HG03520 (cell line): ENCODE data around the gene SUZ12.
"Not testable (repeated sequence)": the region's sequence is repeated elsewhere in the genome, so short reads cannot be mapped to it uniquely, and the experiment has no call there.

Source experiments
- ATAC-seq: cut with Tn5 transposase; IDR thresholded peaks from one replicate; pipeline ENCODE4 v1.9.1; 2021; ENCODE audit warnings: mild to moderate bottlenecking, moderate library complexity; ENCODE audit not compliant: unreplicated experiment

SUZ12 gene

DNA sequence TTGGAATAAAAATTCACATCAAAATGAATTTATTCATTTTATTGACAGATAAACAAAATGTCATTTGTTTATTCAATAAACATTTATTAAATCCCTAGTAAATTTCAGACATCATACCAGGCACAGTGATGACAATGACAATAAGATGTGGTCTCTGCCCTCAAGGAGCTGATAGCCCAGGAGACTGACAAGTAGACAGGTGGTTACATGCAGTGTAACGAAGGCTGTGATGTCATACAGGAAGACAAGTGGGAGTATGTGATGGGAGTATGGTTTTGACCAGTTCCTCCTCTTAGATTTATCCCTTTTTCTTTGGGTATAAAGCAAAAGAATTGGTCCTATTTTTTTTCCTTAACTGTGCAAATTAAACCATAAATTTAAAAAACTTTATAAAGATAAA is 97.0 kb downstream of the SUZ12 start:
- not testable (repeated sequence) for ATAC-seq

DNA sequence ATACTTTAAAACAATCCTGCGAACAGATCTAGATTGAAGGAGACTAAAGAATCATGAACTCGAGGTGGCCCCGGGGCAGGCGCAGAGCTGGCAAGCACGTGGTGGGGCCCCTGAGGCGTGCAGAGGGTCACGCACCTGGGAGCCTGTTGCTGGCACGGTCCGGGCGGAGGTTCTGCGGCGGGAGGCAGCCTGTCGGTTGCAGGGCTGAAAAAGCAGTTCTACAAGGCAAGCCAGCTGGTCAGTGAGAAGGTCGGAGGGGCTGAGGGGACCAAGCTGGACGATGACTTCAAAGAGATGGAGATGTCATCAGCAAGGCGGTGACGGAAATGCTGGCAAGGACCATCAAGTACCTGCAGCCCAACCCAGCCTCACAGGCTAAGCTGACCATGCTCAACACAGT is 103.4 kb downstream of the SUZ12 start:
- not testable (repeated sequence) for ATAC-seq

DNA sequence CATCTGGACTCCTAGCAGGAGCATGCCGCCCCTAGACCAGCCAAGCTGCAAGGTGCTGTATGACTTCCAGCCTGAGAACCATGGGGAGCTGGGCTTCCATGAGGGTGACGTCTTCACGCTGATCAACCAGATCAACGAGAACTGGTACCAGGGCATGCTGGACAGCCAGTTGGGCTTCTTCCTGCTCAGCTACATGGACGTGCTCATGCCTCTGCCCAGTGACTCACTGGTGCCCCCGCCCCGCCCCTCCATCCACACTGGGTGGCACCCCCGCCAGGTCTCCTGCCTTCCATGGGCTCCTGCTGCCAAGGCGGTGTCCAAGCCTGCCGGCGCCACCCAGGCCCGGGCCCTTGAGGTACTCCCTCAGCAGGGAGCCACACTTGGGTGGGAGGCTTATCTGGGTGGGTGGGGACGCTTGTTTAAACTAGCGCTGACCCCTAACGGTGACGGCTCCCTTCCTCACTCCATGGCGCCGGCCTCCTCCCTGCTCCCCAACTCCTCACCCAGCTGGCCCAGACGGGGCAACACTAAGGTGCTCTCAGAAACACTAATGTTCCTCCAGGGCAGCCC is 104.6 kb downstream of the SUZ12 start:
- not testable (repeated sequence) for ATAC-seq

DNA sequence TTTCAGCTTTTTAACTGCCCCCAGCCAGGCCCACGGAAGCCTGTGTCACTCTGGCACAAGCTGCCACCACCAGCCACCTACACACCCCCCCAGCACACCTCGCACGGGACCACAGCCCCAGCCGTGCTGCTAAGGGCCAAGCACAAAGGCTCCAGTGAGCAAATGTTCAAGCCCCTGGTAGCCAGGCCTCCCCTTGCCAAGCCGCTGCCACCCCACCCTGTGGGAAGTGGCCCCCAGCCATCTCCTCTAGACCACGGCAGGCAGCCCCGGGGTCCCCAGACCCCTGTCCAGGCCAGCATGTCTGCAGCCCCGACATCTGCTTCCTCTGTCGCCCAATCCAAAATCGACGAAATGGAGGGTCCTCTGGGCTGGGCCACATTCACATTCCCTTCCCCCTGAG is 105.5 kb downstream of the SUZ12 start:
- not testable (repeated sequence) for ATAC-seq

DNA sequence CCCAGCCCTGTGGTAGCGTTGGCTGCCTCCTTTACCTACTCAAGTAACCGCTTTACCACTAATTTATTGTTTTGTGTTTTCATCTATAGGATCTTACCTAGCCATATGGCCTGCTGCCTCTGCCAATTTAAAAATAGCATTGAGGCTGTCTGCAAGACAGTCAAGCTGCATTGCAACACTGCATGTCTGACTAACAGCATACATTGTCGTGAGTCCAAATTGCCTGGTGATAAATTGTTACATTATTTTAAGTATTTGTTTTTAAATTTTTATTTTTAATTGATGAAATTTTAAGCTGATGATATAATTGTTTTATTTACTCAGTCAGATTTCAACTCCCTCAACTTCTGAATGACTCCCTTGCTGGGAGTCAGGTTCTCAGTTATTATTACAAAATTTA is 108.8 kb downstream of the SUZ12 start:
- ATAC-seq = not testable (repeated sequence)

DNA sequence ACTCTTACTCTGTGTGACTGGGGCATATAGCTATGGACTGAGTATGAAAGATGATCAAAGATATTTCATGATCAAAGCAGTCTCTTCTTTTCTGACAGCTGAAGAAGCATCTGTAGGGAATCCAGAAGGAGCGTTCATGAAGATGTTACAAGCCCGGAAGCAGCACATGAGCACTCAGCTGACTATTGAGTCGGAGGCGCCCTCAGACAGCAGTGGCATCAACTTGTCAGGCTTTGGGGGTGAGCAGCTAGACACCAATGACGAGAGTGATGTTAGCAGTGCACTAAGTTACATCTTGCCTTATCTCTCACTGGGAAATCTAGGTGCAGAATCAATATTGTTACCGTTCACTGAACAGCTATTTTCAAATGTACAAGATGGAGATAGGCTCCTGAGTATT is 110.9 kb downstream of the SUZ12 start:
- ATAC-seq = not testable (repeated sequence)
